Retinal pigment epithelial cell (primary cell): ENCODE measurements around the gene UXS1.

Experiments used
- DNase-seq: peaks from one replicate; pipeline ENCODE4 v3.0.0-alpha.2; 2010; ENCODE audit warnings: low read depth
- H3K4me3 ChIP-seq: 2 replicates; pipeline ENCODE4 v1.5.1; 2011; ENCODE audit warnings: mild to moderate bottlenecking, low read length, control low read depth, moderate library complexity
- TF ChIP-seq, protein P1 (sequence below): conservative IDR thresholded peaks from 2 replicates; pipeline ENCODE4 v1.5.1; 2011; ENCODE audit warnings: low read depth, low read length, control low read depth, inconsistent platforms

Gene UXS1

DNA sequence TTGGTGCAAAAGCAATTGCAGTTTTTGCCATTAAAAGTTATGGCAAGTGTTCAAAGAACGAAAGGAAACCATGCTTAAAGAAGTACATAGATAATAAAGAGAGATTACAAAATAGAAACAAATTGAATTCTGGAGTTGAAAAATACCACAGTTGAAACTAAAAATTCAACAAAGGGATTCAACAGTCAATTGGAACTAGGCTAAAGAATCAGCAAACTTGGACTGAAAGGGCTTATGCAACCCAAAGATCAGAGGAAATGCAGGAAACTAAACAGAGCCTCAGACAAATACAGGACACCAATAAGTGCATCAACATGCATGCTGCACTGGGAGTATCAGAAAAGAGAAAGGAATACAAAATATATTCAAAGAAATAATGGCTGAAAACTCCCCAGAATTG is 40.3 kb downstream of the UXS1 start:
- H3K4me3 ChIP-seq = no peak overlapping the region
- no peak for DNase-seq
- TF ChIP-seq, protein P1, sequence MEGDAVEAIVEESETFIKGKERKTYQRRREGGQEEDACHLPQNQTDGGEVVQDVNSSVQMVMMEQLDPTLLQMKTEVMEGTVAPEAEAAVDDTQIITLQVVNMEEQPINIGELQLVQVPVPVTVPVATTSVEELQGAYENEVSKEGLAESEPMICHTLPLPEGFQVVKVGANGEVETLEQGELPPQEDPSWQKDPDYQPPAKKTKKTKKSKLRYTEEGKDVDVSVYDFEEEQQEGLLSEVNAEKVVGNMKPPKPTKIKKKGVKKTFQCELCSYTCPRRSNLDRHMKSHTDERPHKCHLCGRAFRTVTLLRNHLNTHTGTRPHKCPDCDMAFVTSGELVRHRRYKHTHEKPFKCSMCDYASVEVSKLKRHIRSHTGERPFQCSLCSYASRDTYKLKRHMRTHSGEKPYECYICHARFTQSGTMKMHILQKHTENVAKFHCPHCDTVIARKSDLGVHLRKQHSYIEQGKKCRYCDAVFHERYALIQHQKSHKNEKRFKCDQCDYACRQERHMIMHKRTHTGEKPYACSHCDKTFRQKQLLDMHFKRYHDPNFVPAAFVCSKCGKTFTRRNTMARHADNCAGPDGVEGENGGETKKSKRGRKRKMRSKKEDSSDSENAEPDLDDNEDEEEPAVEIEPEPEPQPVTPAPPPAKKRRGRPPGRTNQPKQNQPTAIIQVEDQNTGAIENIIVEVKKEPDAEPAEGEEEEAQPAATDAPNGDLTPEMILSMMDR = no peak

- no peak for DNase-seq
Observed at GRCh38 chr2:106147665-106148064, 46.4 kb downstream of the UXS1 start.

GRCh38 chr2:106147159-106147558 is 46.9 kb downstream of the UXS1 start:
- TF ChIP-seq, protein P1 = no peak
- DNase-seq = peak; percentile 51
- H3K4me3 ChIP-seq = no peak overlapping the region

More at GRCh38 chr2:106147665-106148064, 46.4 kb downstream of the UXS1 start:
- no peak overlapping the region for H3K4me3 ChIP-seq
- TF ChIP-seq, protein P1 = no peak

DNA sequence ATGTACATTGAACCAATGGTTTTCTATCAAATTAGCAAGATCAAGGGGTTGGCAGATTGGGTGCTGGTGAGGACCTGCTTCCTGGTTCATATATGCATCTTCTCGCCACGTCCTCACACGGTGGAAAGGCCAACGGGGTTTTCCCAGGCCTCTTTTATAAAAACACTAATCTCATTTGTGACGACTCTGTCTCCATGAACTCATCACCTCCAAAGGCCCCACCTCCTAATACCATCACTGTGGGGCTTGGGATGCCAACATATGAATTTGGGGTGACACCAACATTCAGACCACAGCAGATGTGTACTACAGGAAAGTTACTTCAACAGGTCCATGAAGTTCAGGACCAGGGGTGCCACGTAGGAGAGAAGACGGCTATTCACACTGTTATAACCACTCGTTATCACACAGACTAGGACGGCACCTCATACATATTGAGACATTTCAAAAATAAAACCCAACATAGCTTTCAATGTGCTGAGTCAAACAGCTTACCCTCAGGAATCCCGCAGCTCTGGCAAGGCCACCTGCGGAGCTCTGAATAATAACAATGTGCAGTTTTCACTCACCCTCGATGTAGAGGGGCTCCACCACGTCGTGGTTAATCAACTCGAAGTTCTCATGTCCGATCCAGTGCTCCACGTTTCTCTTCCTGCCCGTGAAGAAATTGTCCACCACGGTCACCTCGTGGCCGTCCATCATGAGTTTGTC is 49.3 kb downstream of the UXS1 start:
- no peak overlapping the region for H3K4me3 ChIP-seq
- TF ChIP-seq, protein P1 = no peak
- no peak for DNase-seq

- no peak overlapping the region for H3K4me3 ChIP-seq
- no peak for DNase-seq
- TF ChIP-seq, protein P1 = no peak
Observed at GRCh38 chr2:106143495-106144215, 50.4 kb downstream of the UXS1 start.

- no peak for DNase-seq
- TF ChIP-seq, protein P1 = no peak
- H3K4me3 ChIP-seq = no peak overlapping the region
Observed at GRCh38 chr2:106142683-106143082, 51.4 kb downstream of the UXS1 start.

DNA sequence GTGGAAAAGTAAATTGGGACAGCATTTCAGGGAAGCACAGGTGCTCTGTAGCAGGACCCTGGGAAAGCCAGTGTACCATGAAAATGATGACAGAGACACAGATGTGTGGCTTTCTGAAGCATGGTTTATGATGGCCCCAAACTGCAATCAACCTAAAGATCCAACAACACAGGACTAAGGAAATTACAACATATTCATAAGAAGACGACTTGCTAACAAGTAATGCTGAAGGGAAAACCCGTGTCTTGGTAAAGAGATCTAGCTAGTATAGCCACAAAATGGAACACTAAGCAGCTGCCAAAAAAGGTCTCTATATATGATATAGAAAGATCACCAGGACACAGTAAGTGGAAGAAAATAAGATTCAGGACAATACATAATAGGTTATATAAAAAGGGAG is 53.2 kb downstream of the UXS1 start:
- no peak for DNase-seq
- H3K4me3 ChIP-seq = no peak overlapping the region

More for the DNA sequence above, 53.2 kb downstream of the UXS1 start:
- TF ChIP-seq, protein P1 = no peak
